ENCODE data around the gene PDCD1. TPM values are rescaled to one million over a fixed set of nuclear protein-coding genes. Genes with fewer than 3 reads are reported as not detected.

The PDCD1 gene
- total RNA-seq, 1 donor: not detected

DNA sequence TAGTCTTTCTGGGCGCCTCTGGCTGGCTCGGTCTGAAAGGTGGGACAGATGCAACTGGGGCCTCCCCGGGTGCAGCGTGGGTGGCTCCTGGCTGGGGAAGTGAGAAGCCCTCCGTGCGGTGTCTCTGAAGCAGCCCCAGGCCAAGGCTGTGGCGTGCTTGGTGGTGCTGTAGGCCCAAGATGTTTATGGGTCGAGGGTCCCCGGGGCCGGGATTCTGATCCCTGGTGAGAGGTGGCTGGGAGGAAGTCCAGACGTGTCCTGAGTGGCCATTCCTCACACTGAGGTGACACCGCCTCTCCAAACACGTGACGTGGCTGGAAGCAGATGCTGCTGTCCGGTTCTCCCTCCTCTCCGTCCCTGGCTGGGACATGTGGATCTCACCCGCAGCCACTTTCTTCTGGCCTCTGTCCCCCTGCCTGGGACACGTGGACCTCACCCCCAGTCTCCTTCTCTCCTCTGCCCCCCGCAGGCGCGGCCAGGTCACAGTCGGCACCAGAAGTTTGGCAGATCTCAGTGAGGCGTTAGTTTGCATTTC is 23.5 kb upstream of the PDCD1 start:
- TF ChIP-seq, protein P1, sequence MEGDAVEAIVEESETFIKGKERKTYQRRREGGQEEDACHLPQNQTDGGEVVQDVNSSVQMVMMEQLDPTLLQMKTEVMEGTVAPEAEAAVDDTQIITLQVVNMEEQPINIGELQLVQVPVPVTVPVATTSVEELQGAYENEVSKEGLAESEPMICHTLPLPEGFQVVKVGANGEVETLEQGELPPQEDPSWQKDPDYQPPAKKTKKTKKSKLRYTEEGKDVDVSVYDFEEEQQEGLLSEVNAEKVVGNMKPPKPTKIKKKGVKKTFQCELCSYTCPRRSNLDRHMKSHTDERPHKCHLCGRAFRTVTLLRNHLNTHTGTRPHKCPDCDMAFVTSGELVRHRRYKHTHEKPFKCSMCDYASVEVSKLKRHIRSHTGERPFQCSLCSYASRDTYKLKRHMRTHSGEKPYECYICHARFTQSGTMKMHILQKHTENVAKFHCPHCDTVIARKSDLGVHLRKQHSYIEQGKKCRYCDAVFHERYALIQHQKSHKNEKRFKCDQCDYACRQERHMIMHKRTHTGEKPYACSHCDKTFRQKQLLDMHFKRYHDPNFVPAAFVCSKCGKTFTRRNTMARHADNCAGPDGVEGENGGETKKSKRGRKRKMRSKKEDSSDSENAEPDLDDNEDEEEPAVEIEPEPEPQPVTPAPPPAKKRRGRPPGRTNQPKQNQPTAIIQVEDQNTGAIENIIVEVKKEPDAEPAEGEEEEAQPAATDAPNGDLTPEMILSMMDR (IDR thresholded peaks at IDR 0.05; ENCODE audit: insufficient read depth, low read depth, low read length): no peak
- peak; percentile 14 for DNase-seq (ENCODE audit: low read depth)

DNA sequence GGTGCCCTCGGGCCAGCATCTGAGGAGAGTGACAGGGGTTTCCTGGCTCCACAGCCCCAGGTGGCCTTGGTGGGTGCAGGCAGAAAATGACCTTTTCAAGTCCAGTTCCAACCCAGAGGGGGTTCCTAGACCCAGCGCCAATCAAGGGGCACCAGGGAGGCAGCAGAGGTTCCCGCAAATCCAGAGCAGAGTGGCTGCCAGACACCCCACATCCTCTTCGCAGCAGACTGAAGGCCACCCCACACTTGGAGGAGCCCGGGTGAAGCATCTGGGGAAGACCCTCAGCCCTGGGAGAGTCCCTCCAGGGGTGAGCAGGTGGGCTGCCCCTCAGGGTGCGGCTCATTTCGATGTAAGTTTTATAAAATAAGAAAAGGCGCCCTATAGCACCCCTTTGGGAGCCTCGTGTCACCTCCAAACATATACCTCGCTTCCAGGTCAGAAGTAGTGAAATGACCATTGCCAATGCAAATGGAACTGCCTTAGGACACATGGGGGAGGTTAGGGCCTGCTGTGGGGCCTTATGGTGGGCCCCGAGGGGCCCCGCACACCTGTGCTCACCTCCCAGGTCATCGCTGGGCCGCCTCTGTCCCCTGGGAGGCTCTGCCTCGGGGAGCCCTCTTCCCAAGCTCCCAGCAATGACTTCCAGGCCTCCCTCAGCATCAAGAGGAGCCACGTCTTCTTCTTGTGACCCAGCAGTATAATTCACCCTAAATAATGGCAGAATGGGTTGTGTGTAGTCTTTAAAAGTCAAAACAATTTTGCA is 21.8 kb upstream of the PDCD1 start:
- H3K4me3 ChIP-seq (ENCODE audit: low read depth, low read length): peak overlapping the region; percentile 73
- TF ChIP-seq, protein P1 (IDR thresholded peaks at IDR 0.05; ENCODE audit: insufficient read depth, low read depth, low read length): no peak
- no peak for DNase-seq (ENCODE audit: low read depth)

More for the DNA sequence above, 23.5 kb upstream of the PDCD1 start:
- H3K4me3 ChIP-seq (ENCODE audit: low read depth, low read length): peak overlapping the region; percentile 36

DNA sequence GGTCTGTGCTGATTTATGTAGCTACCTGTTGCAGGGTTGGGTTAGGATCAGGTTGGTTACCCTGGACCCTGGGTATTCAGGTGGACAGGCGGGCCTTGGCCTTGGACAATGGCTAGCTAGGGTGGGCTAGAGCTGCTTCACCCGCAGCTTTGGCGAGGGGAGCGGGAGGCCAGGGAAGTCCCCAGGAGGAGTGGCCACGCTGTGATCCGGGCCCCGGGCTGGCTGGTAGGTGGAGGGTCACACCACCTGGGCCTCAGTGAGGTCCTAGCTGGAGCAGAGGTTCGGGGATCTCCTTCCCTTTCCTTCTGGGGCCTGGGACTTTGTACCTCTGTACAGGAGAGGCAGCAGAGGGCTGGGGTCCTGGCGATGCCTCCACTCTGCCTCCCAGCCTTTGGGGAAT is 20.6 kb upstream of the PDCD1 start:
- TF ChIP-seq, protein P1 (IDR thresholded peaks at IDR 0.05; ENCODE audit: insufficient read depth, low read depth, low read length): no peak
- H3K4me3 ChIP-seq (ENCODE audit: low read depth, low read length): no peak overlapping the region
- DNase-seq (ENCODE audit: low read depth): no peak

DNA sequence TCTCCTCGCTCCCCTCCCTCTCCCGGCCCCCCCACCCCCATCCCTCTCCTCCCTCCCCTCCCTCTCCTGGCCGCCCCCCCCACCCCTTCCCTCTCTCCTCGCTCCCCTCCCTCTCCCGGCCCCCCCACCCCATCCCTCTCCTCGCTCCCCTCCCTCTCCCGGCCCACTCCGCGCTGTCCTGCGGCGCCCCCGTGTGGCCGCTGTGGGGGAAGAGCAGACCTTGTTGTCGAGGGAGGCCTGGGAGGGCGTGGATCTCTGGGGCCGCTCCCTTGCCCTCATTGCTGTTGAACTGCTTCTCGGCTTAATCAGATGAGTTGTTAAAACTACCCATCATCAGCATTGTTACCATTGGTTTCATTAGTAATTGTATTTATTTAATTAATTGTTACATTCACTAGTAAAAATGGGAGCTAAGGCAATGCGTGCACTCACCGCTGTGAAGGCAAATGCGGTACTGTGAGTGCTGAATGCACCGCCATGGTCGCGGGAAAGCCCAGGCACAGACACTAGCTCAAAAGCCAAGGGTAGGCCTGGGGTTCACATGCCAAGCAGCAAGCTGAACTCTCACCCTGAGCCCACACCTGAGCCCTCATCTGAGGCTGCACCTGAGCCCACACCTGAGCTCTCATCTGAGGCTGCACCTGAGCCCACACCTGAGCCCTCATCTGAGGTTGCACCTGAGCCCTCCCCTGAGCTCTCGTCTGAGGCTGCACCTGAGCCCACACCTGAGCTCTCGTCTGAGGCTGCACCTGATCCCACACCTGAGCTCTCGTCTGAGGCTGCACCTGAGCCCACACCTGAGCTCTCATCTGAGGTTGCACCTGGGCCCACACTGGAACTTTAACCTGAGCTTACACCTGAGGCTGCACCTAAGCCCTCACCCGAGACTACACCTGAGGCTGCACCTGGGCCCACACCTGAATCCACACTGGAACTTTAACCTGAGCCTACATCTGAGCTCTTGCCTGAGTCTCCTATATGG is 19.6 kb upstream of the PDCD1 start:
- peak; percentile 65 for DNase-seq (ENCODE audit: low read depth)
- TF ChIP-seq, protein P1 (IDR thresholded peaks at IDR 0.05; ENCODE audit: insufficient read depth, low read depth, low read length): peak; percentile 70
- no peak overlapping the region for H3K4me3 ChIP-seq (ENCODE audit: low read depth, low read length)

DNA sequence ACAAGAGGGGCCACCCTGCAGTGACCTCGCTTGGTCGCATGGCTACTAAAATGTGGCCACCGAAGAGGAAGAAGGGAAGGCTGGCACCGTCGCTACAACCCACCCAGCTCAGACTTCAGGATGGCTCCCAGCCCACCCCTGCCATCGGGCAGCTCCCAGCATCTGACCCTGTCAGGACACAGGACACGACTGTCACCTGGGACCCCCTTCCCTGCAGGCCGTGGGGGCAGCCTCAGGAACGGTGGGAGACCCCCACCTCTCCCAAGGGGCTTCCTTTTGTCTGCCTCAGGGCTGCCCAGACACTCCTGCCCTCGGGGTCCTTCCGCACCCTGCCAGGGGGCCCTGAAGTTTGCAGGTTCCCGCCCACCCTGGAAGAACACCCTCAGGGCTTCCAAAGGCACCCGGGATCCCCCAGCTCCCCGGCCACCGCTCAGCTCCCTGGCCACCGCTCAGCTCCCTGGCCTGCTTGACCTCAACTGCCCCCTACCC is 18.5 kb upstream of the PDCD1 start:
- TF ChIP-seq, protein P1 (IDR thresholded peaks at IDR 0.05; ENCODE audit: insufficient read depth, low read depth, low read length): no peak
- no peak overlapping the region for H3K4me3 ChIP-seq (ENCODE audit: low read depth, low read length)
- DNase-seq (ENCODE audit: low read depth): no peak

DNA sequence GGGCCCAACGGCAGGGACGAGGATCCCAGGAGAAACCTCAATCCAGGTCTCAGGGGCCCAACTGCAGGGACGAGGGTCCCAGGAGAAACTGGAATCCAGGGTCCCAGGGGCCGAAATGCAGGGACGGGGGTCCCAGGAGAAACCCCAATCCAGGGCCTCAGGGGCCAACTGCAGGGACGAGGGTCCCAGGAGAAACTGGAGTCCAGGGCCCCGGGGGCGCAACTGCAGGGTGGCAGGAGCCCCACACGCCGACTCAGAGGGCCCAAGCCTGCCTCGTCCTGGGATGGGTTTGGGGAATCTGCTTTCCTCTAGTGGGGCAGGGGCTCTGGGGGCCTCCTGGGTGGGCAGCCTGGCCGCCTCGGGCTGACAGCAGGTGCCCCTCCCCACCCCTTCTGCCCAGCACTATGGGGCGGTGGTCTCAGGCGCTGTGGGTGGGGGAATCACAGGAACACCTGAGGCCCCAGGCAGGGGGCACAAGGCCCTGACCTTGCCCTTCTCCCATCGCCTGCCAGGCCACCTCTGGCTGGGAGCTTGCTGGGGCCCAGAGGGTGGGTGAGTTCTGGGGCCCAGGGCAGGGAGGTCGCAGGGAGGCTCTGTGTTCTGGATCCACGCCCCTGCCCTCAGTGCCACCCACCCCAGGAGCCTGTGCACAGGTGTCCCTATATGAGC is 18.0 kb upstream of the PDCD1 start:
- no peak overlapping the region for H3K4me3 ChIP-seq (ENCODE audit: low read depth, low read length)
- TF ChIP-seq, protein P1 (IDR thresholded peaks at IDR 0.05; ENCODE audit: insufficient read depth, low read depth, low read length): no peak
- DNase-seq (ENCODE audit: low read depth): no peak
